ENCODE data around the gene SMCR8. TPM values are rescaled to one million over a fixed set of nuclear protein-coding genes. Genes with fewer than 3 reads are reported as not detected.
"Not testable (repeated sequence)": the region's sequence is repeated elsewhere in the genome, so short reads cannot be mapped to it uniquely, and the experiment has no call there.

Gene SMCR8
- total RNA-seq, 2 donors from 2014 or later, result 20.7 to 22.2 TPM

GRCh38 chr17:18285296-18285695 lies 29.8 kb upstream of the SMCR8 start:
- Mint-ChIP-seq H3K36me3 (ENCODE audit: low read depth) (peaks cover 85% of the 10 kb centered on the region), H3K27me3 (ENCODE audit: insufficient read depth) (no peaks in the 10 kb centered on the region), H3K4me3 (no peak overlapping the region), H3K9me3 (no peaks in the 10 kb centered on the region), H3K27ac (peak overlapping the region; percentile 59), H3K4me1 (no peaks in the 10 kb centered on the region)
- no peak for TF ChIP-seq CTCF (conservative IDR thresholded peaks at IDR 0.05)
- Histone ChIP-seq H3K27ac (ENCODE audit: low read depth, low read length) (no peak overlapping the region), H3K4me1 (ENCODE audit: control insufficient read depth, insufficient read depth, low read length) (no peaks in the 10 kb centered on the region), H3K36me3 (ENCODE audit: control insufficient read depth, insufficient read depth, low read length) (peaks cover 83% of the 10 kb centered on the region), H3K4me3 (ENCODE audit: low read length) (no peak overlapping the region), H3K27me3 (ENCODE audit: control insufficient read depth, insufficient read depth, low read length, poor library complexity, severe bottlenecking) (no peaks in the 10 kb centered on the region), H3K9me3 (ENCODE audit: control insufficient read depth, low read length) (no peaks in the 10 kb centered on the region), H3K9ac (ENCODE audit: extremely low read depth, low read length, poor library complexity, severe bottlenecking) (no peak overlapping the region)
- DNase-seq, result no peak
- WGBS, 2 experiments (ENCODE audit: insufficient coverage in 1 of 2, insufficient read length in 1 of 2), result 96 to 98% methylated on average over 9 to 11 of the region's 11 CpGs

- no peak for TF ChIP-seq CTCF (conservative IDR thresholded peaks at IDR 0.05)
- H3K27me3 ChIP-seq (ENCODE audit: control insufficient read depth, insufficient read depth, low read length, poor library complexity, severe bottlenecking), result no peaks in the 10 kb centered on the region
- Mint-ChIP-seq H3K27me3 (ENCODE audit: insufficient read depth) (no peaks in the 10 kb centered on the region), H3K27ac (no peak overlapping the region), H3K9me3 (no peaks in the 10 kb centered on the region), H3K4me3 (no peak overlapping the region), H3K36me3 (ENCODE audit: low read depth) (peaks cover 79% of the 10 kb centered on the region), H3K4me1 (no peaks in the 10 kb centered on the region)
- H3K27ac ChIP-seq (ENCODE audit: low read depth, low read length), result no peak overlapping the region
- H3K4me3 ChIP-seq (ENCODE audit: low read length), result no peak overlapping the region
- no peaks in the 10 kb centered on the region for H3K4me1 ChIP-seq (ENCODE audit: control insufficient read depth, insufficient read depth, low read length)
- peaks cover 84% of the 10 kb centered on the region for H3K36me3 ChIP-seq (ENCODE audit: control insufficient read depth, insufficient read depth, low read length)
- H3K9ac ChIP-seq (ENCODE audit: extremely low read depth, low read length, poor library complexity, severe bottlenecking), result no peak overlapping the region
- DNase-seq, result no peak
- no peaks in the 10 kb centered on the region for H3K9me3 ChIP-seq (ENCODE audit: control insufficient read depth, low read length)
- 93 to 96% methylated on average over 8 to 14 of the region's 15 CpGs for WGBS, 2 experiments (ENCODE audit: insufficient coverage in 1 of 2, insufficient read length in 1 of 2)
Measured at GRCh38 chr17:18291718-18292540, 23.2 kb upstream of the SMCR8 start.

GRCh38 chr17:18298061-18298460 lies 17.0 kb upstream of the SMCR8 start:
- not testable (repeated sequence) for DNase-seq; H3K4me1 ChIP-seq (ENCODE audit: control insufficient read depth, insufficient read depth, low read length); H3K27ac ChIP-seq (ENCODE audit: low read depth, low read length); H3K9ac ChIP-seq (ENCODE audit: extremely low read depth, low read length, poor library complexity, severe bottlenecking); H3K27ac Mint-ChIP-seq; H3K27me3 ChIP-seq (ENCODE audit: control insufficient read depth, insufficient read depth, low read length, poor library complexity, severe bottlenecking); H3K9me3 ChIP-seq (ENCODE audit: control insufficient read depth, low read length); H3K27me3 Mint-ChIP-seq (ENCODE audit: insufficient read depth); H3K9me3 Mint-ChIP-seq; H3K4me3 ChIP-seq (ENCODE audit: low read length); H3K4me1 Mint-ChIP-seq; H3K4me3 Mint-ChIP-seq
- H3K36me3 ChIP-seq (ENCODE audit: control insufficient read depth, insufficient read depth, low read length), result peaks cover 72% of the 10 kb centered on the region
- WGBS, 2 experiments (ENCODE audit: insufficient coverage in 1 of 2, insufficient read length in 1 of 2), result 96% methylated on average over 24 of the region's 30 CpGs; no CpG with 5 or more reads in 1 of the 2 experiments
- peaks cover 68% of the 10 kb centered on the region for H3K36me3 Mint-ChIP-seq (ENCODE audit: low read depth)
